Fibroblast of the conjunctiva (primary cell): ENCODE results near the gene TMPRSS11B.
"Not testable (repeated sequence)": the region's sequence is repeated elsewhere in the genome, so short reads cannot be mapped to it uniquely, and the experiment has no call there.

Source experiments
- DNase-seq: peaks from one replicate; pipeline ENCODE4 v3.0.0-alpha.2; 2010; ENCODE audit warnings: low read depth

TMPRSS11B gene

DNA sequence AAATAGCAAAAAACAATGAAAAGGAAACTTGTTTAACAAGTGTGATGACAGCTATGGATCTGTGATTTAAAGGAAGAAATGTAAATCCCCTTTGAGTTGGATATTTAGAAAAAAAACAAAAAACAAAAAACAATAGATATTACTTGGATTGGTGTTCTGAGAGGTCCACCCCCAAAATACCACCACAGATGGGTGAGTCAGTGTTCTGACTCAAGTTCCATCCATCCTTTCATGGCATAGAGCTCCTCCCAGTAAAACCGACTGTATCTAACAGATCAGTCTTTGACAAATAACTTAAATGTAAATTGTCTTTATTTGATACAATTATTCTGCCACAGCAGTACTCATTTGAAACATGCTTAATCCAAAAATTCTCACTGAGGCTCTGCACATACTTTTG is 27.4 kb downstream of the TMPRSS11B start:
- DNase-seq: no peak

GRCh38 chr4:68216501-68216900 is 29.0 kb downstream of the TMPRSS11B start:
- no peak for DNase-seq

DNA sequence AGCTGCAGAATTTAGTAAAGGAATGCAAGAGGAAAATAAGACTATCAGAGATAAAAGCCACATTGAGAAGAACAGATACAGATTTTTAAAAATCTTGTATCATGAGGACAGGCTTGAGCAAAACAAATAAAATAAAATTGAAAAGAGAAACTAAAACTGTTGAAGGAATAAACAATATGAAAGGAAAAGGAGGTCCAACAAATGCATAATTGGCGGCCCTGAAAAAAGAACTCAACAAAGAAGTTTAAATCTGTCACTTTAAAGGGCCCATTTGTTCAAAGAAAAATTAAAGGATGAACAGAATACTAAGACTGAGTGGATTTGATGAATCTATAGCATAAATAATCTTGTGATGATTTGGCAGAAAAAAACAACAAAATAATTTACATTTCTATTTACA is 36.5 kb downstream of the TMPRSS11B start:
- no peak for DNase-seq

DNA sequence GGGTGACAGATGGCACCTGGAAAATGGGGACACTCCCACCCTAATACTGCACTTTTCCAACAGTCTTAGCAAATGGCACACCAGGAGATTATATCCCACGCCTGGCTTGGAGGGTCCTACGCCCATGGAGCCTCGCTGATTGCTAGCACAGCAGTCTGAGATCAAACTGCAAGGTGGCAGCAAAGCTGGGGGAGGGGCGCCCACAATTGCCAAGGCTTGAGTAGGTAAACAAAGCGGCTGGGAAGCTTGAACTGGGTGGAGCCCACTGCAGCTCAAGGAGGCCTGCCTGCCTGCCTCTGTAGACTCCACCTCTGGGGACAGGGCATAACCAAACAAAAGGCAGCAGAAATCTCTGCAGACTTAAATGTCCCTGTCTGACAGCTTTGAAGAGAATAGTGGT is 51.2 kb downstream of the TMPRSS11B start:
- DNase-seq: not testable (repeated sequence)

- DNase-seq: no peak
These were observed 52.3 kb downstream of the TMPRSS11B start for GRCh38 chr4:68193194-68193593.

- no peak for DNase-seq
These were observed 58.3 kb downstream of the TMPRSS11B start for GRCh38 chr4:68187145-68187544.

DNA sequence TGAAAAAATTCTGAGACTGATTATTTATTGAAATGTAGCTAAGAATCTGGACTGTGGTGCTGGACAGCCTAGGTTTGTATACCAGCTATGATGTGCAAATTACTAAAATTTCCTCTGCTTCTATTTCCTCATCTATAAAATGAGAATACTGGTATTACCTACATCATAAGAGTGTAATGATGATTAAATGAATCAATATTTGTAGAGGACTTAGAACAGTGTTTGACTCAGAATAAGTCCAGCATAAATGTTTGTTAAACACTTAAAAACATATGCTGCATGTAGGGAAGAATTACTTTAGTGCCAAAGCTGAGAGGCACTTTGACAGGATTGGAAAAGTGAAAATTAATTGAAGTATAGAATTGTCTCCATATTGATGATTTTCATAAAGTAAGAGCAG is 60.6 kb downstream of the TMPRSS11B start:
- DNase-seq: no peak

DNA sequence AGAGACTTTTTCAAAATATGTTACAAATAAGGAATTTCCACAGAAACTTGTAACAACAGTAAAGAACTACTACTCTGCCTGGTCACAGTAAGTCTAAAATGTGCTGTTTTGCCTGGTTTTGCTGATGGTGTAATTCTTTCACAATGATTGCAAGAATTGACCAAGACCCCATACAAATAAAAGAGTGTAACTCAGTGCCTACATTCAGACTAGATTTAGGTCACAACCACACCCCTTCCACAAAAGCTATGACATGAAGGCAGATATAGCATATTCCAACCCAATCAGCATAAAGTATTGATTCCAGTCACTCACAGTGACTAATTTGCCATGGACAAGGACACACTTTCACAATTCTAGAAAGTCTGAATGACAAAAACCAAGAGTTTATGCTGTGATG is 62.1 kb downstream of the TMPRSS11B start:
- no peak for DNase-seq

DNA sequence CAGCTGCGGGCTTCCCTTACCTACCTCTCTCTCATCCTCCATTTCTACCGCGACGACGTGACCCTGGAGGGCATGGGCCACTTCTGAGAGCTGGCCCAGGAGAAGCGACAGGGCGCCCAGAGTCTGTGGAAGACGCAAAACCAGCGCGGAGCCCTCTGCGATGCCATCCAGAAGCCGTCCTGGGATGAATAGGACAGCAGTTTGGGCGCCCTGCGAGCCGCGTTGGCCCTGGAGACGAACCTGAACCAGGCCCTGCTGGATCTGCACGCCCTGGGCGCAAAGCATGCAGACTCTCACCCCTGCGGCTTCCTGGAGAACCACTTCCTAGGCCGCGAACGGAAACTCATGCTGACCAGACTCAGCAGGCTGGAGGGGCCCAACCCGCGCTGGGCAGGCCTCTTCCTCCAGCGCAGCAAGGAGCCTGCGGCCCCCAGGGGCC is 63.1 kb downstream of the TMPRSS11B start:
- no peak for DNase-seq

- no peak for DNase-seq
These were observed 64.5 kb downstream of the TMPRSS11B start for GRCh38 chr4:68180849-68181526.

DNA sequence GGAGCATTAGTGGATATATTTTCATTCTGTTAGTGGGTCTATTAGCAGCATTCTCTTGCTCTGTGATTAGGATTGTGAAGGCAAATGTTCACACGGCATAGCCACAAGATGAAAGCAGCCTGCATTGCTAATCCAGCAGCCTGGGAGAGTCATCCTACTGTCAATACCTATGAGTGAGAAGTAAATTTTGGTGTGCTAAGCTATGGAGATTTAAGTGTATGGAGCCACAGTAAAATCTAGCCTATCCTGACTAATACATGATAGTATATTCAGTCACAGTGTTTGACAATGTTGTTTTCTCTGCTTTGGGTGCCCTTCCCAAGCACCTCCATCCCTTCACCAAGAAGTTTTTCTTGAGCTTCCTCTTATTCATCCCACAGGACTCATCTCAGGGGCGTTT is 68.6 kb downstream of the TMPRSS11B start:
- DNase-seq: no peak
